PC-3 (cell line): ENCODE measurements around the gene OR10A3. TPM values are rescaled to one million over a fixed set of nuclear protein-coding genes. Genes with fewer than 3 reads are reported as not detected.

Source experiments
- ATAC-seq: fragments of 200-7000 bp; cut with Tn5 transposase; 2 replicates; pipeline ENCODE4 v1.9.1; 2020; ENCODE audit warnings: mild to moderate bottlenecking, moderate library complexity
- BruUV-seq: library from RNA; stranded (reverse); fragments of 400-500 nt; replicated peaks from 2 replicates; lab custom pipeline; 2021; lab: Mats Ljungman, UMichigan
- CTCF ChIA-PET: fragments of 300-600 bp; sonication (Branson Sonifier 250); formaldehyde crosslinking; loops from one replicate; lab custom pipeline; 2022; ENCODE audit warnings: antibody characterized with exemption; lab: Charles Lee
- POLR2A ChIA-PET: fragments of 300-600 bp; sonication (Branson Sonifier 250); formaldehyde crosslinking; loops from one replicate; lab custom pipeline; 2022; ENCODE audit warnings: antibody characterized with exemption; ENCODE audit not compliant: unreplicated experiment; lab: Charles Lee
- DNase-seq: peaks from one replicate; pipeline ENCODE4 v3.0.0-alpha.2; 2015
- H2AFZ ChIP-seq: fragments of 300-600 bp; sonication (generic); 2 replicates; pipeline ENCODE4 v1.6.0; 2016; ENCODE audit warnings: antibody characterized with exemption, low read length
- H3F3A ChIP-seq: fragments of 300-600 bp; sonication (generic); one replicate; pipeline ENCODE4 v1.6.0; 2017; ENCODE audit warnings: antibody characterized with exemption, low read length, control low read depth, mild to moderate bottlenecking; ENCODE audit not compliant: unreplicated experiment
- H3K27ac ChIP-seq: fragments of 300-600 bp; sonication (generic); 2 replicates; pipeline ENCODE4 v1.5.1; 2016; ENCODE audit warnings: mild to moderate bottlenecking, low read length
- H3K27me3 ChIP-seq: fragments of 300-600 bp; sonication (generic); 2 replicates; pipeline ENCODE4 v1.6.1; 2016; ENCODE audit warnings: low read length, mixed read lengths
- H3K36me3 ChIP-seq: fragments of 300-600 bp; sonication (generic); 2 replicates; pipeline ENCODE4 v1.6.1; 2016; ENCODE audit warnings: low read depth, mixed run types, low read length, mixed read lengths
- H3K4me1 ChIP-seq: fragments of 300-600 bp; sonication (generic); 2 replicates; pipeline ENCODE4 v1.5.1; 2016; ENCODE audit warnings: low read length; ENCODE audit not compliant: insufficient read depth
- H3K4me2 ChIP-seq: fragments of 300-600 bp; sonication (generic); 2 replicates; pipeline ENCODE4 v1.6.0; 2016; ENCODE audit warnings: low read length
- H3K4me3 ChIP-seq: fragments of 300-600 bp; sonication (generic); 2 replicates; pipeline ENCODE4 v1.5.1; 2016; ENCODE audit warnings: mild to moderate bottlenecking, low read length, mixed read lengths
- H3K79me2 ChIP-seq: fragments of 300-600 bp; sonication (generic); 2 replicates; pipeline ENCODE4 v1.6.1; 2017; ENCODE audit warnings: low read length, mixed read lengths
- H3K9ac ChIP-seq: fragments of 300-600 bp; sonication (generic); 2 replicates; pipeline ENCODE4 v1.6.0; 2016; ENCODE audit warnings: mild to moderate bottlenecking, low read length
- H3K9me2 ChIP-seq: fragments of 300-600 bp; sonication (generic); replicated peaks from 2 replicates; pipeline ENCODE4 v1.6.1; 2016; ENCODE audit warnings: mixed run types, low read length, mixed read lengths
- H3K9me3 ChIP-seq: fragments of 300-600 bp; sonication (generic); 2 replicates; pipeline ENCODE4 v1.6.1; 2016; ENCODE audit warnings: low read length, mixed read lengths
- H4K20me1 ChIP-seq: fragments of 300-600 bp; sonication (generic); 2 replicates; pipeline ENCODE4 v1.6.1; 2016; ENCODE audit warnings: low read length, mixed read lengths
- EZH2 ChIP-seq: fragments of 300-600 bp; sonication (generic); IDR thresholded peaks from one replicate; pipeline ENCODE4 v1.6.1; 2017; ENCODE audit warnings: antibody characterized with exemption, mild to moderate bottlenecking, low read length; ENCODE audit not compliant: unreplicated experiment
- EZH2phosphoT487 ChIP-seq: fragments of 300-600 bp; sonication (generic); IDR thresholded peaks from 2 replicates; pipeline ENCODE4 v1.6.1; 2018; ENCODE audit warnings: mild to moderate bottlenecking, antibody characterized with exemption, low read length, borderline replicate concordance
- intact Hi-C: fragments of 100-400 bp; cut with micrococcal nuclease; formaldehyde crosslinking; loops from 2 replicates; pipeline ENCODE4 v1.9.0; 2023
- total RNA-seq: library from RNA; depleted of rRNA; stranded (reverse); fragments of >200 nt; gene quantifications from 2 replicates; pipeline ENCODE4 v1.2.3, GENCODE V29; 2014
- TF ChIP-seq, protein P1 (sequence below): fragments of 300-600 bp; sonication (generic); conservative IDR thresholded peaks from 2 replicates; pipeline ENCODE4 v1.5.1; 2017; ENCODE audit warnings: antibody characterized with exemption, low read depth, mild to moderate bottlenecking, low read length

OR10A3 gene
- total RNA-seq, 1 experiment from 2014 or later: not detected

GRCh38 chr11:7944123-7944522, 2.6 kb upstream of the OR10A3 start:
- H3K4me2 ChIP-seq: no peak overlapping the region
- no TSS peak for BruUV-seq
- no peak overlapping the region for H3K4me3 ChIP-seq
- H3K27me3 ChIP-seq: no peaks in the 10 kb centered on the region
- H3K79me2 ChIP-seq: no peaks in the 10 kb centered on the region
- H3F3A ChIP-seq: no peaks in the 10 kb centered on the region
- H3K9me3 ChIP-seq: 0 out of 2 replicates have a peak, but pooled peaks cover 10% of the 10 kb centered on the region
- POLR2A ChIA-PET: no interaction called here
- H4K20me1 ChIP-seq: no peaks in the 10 kb centered on the region
- ATAC-seq: no peak
- no peak overlapping the region for H3K27ac ChIP-seq
- no peak for DNase-seq
- H3K9ac ChIP-seq: no peak overlapping the region
- CTCF ChIA-PET: no interaction called here
- TF ChIP-seq, protein P1, sequence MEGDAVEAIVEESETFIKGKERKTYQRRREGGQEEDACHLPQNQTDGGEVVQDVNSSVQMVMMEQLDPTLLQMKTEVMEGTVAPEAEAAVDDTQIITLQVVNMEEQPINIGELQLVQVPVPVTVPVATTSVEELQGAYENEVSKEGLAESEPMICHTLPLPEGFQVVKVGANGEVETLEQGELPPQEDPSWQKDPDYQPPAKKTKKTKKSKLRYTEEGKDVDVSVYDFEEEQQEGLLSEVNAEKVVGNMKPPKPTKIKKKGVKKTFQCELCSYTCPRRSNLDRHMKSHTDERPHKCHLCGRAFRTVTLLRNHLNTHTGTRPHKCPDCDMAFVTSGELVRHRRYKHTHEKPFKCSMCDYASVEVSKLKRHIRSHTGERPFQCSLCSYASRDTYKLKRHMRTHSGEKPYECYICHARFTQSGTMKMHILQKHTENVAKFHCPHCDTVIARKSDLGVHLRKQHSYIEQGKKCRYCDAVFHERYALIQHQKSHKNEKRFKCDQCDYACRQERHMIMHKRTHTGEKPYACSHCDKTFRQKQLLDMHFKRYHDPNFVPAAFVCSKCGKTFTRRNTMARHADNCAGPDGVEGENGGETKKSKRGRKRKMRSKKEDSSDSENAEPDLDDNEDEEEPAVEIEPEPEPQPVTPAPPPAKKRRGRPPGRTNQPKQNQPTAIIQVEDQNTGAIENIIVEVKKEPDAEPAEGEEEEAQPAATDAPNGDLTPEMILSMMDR: no peak
- TF ChIP-seq EZH2phosphoT487 (no peak), EZH2 (no peak)
- H3K4me1 ChIP-seq: no peaks in the 10 kb centered on the region
- intact Hi-C loops: no loop called here
- H3K36me3 ChIP-seq: no peaks in the 10 kb centered on the region; the same call in 1 of the 2 replicates
- no peaks in the 10 kb centered on the region for H3K9me2 ChIP-seq
- H2AFZ ChIP-seq: no peak overlapping the region

DNA sequence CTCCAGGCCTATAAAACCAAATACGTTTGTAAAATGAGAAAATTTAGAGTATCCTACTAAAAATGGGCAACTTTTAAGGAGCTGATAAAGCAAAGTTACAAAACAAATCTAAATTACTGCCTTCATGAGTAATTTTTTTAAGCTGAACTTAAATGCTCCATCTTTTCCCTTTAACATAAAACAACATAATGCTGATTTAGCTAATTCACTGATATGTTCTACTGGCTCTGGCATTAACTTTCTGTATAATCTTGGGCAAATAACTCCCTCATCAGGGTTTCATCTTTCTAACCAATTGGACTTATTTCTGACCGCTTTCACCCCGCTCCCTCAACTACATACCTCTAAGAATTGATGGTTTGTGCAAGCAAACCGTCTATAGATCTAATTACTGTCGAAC, 362 bp downstream of the OR10A3 start:
- H3K36me3 ChIP-seq: no peaks in the 10 kb centered on the region; the same call in 1 of the 2 replicates
- peaks cover 9% of the 10 kb centered on the region; the same call in 1 of the 2 replicates for H3K4me1 ChIP-seq
- ChIA-PET POLR2A (no interaction called here), CTCF (no interaction called here)
- no TSS peak for BruUV-seq
- H2AFZ ChIP-seq: no peak overlapping the region
- no peaks in the 10 kb centered on the region for H4K20me1 ChIP-seq
- no peak for DNase-seq
- no peaks in the 10 kb centered on the region for H3F3A ChIP-seq
- no peaks in the 10 kb centered on the region for H3K9me2 ChIP-seq
- H3K4me2 ChIP-seq: no peak overlapping the region
- no peak overlapping the region for H3K27ac ChIP-seq
- no peak overlapping the region for H3K4me3 ChIP-seq
- 0 out of 2 replicates have a peak, but pooled peaks cover 10% of the 10 kb centered on the region for H3K9me3 ChIP-seq
- TF ChIP-seq EZH2: no peak
- TF ChIP-seq EZH2phosphoT487: no peak
- TF ChIP-seq, protein P1: no peak
- ATAC-seq: no peak
- H3K9ac ChIP-seq: no peak overlapping the region
- H3K79me2 ChIP-seq: no peaks in the 10 kb centered on the region
- no peaks in the 10 kb centered on the region for H3K27me3 ChIP-seq
- intact Hi-C loops: no loop called here

GRCh38 chr11:7936615-7937014, 4.9 kb downstream of the OR10A3 start:
- Histone ChIP-seq H3K27ac (no peak overlapping the region), H3K9me3 (no peaks in the 10 kb centered on the region), H4K20me1 (no peaks in the 10 kb centered on the region), H3K9me2 (no peaks in the 10 kb centered on the region), H3K4me2 (no peak overlapping the region), H3K27me3 (no peaks in the 10 kb centered on the region), H3F3A (no peaks in the 10 kb centered on the region), H3K79me2 (no peaks in the 10 kb centered on the region), H3K4me1 (peaks cover 9% of the 10 kb centered on the region; the same call in 1 of the 2 replicates), H3K4me3 (no peak overlapping the region), H2AFZ (no peak overlapping the region), H3K9ac (no peak overlapping the region), H3K36me3 (no peaks in the 10 kb centered on the region)
- intact Hi-C loops: no loop called here
- ChIA-PET CTCF (no interaction called here), POLR2A (no interaction called here)
- no peak for TF ChIP-seq EZH2phosphoT487
- no peak for TF ChIP-seq EZH2
- TF ChIP-seq, protein P1: no peak
- ATAC-seq (no peak), DNase-seq (peak; percentile 69)
- no TSS peak for BruUV-seq
